Amniotic epithelial cell (primary cell): ENCODE data around the gene ARHGEF2.
"Not testable (repeated sequence)": the region's sequence is repeated elsewhere in the genome, so short reads cannot be mapped to it uniquely, and the experiment has no call there.

Experiments
- DNase-seq: peaks from one replicate; pipeline ENCODE4 v3.0.0-alpha.2; 2010; ENCODE audit warnings: low read depth

Gene ARHGEF2

GRCh38 chr1:155990005-155990739 lies 11.8 kb upstream of the ARHGEF2 start:
- DNase-seq, result no peak

DNA sequence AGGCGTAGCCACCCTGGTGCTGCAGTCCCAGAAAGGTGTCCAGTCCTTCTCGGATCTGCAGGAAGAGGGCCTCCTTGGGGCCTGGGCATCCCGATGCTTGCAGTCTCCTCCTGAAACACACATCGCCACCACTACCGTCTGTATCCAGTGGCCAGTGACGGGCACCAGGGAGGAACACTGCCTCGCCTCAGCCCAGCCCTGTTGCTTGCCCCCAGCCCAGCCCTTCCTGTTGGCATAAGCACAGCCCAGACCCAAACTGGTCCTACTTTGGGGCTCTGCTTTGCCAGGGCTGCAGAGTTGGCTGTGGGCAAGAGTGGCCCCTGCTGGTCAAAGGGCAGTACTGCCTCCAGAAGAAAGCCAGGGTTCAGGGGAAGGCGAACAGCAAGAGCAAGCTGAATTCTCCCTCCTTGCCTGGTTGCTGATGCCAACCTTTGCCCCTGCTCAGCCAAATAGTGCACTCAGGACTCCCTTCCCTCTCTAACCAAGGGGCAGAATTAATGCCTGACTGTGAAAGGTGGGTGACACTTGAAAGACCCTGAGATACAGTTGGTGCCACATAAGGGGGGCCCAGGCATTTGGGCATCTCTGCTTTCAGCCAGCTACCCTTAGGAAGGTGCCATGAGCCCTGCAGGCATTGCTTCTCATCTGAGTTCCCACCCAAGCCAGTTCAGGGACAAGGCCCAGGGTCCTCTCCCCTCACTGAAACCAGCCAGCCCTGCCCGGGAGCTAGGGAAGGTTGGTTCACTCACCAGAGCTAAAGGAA lies 11.1 kb upstream of the ARHGEF2 start:
- peak; percentile 50 for DNase-seq

DNA sequence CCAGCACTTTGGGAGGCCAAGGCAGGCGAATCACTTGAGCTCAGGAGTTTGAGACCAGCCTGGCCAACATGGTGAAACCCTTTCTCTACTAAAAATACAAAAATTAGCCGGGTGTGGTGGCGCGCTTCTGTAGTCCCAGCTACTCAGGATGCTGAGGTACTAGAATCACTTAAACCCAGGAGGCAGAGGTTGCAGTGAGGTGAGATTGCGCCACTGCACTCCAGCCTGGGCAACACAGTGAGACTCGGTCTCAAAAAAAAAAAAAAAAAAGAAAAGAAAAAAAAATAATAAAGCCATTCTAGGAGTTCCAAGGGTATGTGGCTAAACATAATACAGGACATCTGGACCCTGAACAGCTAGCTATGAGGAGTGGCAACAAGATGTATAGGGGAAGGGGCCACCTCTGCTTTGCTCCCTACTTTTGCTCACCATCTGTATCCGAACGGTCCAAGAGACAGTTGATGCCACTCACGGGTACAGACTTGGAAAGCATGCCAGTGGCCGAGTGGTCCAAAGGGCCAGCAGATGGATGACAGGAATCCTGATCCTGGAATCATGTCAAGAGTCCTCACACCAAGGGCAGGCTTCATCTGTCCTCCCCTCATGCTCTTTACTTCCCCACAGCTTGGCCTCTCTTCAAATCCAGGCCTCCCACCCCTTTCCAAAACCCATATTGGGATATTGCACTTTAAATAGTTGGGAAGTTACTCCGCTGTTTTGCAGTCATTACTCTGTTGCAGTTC lies 6.7 kb upstream of the ARHGEF2 start:
- DNase-seq, result not testable (repeated sequence)

DNA sequence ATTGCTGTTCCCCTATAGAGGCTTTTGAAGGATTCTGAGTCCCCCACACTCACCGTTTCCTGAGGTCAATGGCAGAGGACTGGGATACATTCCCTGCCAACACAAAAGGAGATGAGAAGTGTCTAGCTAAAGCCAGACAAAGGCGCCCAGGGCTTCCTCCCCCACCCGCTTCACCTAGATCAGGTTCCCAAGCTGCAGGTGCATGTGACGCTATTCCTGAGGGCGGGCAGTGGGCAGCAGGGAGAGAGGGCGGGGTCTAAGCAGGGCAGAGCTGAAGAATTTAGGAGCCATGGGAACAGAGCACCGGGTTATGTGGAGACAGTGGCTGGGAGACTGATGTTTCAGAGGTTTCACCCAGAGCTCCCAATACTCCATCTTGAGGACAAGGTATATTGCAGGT lies 6.0 kb upstream of the ARHGEF2 start:
- no peak for DNase-seq

DNA sequence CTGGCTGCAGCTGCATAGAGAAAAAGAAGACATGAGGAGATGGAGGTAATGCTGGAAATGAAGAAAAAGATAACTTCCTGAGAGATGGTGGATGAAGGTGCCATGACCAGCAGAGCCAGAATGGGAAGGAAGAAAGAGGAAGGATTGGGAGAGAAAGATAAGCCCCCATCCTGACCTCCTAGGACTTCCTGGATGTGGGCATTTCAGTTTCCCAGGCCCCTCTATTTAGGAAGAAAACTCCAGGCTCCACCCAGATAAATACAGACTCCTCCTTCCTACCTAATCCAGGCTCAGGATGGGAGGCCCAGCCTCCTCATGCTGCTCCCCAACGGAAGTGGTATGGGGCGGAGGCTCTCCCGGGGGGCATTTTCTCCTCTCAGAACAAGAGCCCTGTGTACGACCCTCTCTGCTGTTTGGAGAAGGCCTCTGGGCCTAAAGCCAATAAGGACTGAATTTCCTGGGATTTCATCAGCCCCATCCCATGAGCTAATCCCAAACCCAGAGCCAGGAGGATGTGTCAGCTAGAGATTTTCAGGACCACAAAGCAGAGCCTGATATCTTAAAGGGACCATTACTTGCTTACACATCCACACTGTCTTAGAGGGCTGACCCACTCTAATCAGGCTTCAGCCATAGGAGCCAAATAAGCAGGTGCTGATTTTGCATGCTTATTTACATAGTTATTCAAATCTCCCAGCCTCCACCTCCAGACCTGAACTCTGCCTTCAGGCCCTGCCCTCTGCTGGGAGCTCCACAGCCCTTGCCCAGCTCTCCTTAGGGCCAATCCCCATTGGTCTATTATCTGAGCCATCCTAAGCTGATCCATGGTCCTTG lies 5.1 kb upstream of the ARHGEF2 start:
- peak; percentile 97 for DNase-seq

GRCh38 chr1:155982106-155982505 lies 3.8 kb upstream of the ARHGEF2 start:
- DNase-seq, result no peak

GRCh38 chr1:155981266-155982088 lies 3.1 kb upstream of the ARHGEF2 start:
- DNase-seq, result peak; percentile 99

DNA sequence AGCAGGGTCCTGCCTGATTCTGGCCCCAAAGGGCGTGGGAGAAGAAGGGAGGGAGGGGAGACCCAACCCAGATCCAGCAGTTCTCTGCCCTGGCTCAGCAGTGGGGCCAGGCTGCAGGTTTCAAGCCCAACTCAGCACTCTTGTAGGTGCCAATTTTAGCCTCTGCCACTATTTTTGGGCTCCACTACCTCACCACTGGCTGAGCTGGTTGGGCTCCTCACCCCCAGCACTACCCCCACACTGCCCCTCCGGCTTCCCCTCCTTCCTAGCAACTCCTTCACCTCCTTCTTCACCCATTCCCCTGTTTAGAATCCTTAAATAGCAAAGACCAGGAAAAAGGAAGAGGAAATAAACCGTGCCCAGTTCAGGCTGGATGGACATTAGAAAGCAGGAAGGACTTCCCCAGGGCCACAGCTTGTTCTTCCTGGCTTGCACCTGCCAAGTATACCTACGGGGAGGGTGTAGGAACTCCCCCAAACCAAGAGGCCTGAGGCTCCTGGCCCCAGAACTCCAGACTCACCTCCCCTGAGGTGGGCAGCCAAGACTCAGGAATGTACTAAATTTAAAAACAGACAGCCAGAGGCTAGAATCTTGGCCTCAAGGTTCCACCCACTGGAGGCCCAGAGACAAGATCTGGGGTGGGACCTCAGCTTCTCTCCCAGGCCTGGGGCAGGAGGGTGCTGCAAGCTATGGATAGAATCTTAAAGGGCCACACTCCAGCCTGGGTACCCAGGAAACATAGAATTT lies 1.4 kb upstream of the ARHGEF2 start:
- DNase-seq, result no peak

DNA sequence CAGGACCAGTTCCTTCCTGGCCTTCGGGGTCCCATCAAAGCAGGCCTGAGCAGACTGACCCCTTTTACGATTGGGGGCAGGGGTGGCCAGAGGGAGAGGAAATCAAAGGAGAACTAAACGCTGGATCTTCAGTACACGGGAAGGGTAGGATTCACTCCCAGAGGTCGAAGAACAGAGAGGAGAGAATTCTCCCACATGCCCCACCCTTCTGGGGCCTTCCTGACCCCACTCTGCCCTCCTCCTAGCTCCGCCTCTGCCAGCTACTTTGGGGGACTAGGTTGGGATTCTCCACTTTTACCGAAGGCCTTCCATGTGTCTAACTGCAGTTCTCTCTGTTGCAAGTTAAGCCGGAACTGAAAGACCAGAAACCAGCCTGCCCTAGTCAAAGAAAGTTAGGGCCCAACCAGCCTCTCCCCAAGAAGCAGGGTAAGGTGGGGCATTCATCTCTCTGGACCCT lies 654 bp upstream of the ARHGEF2 start:
- DNase-seq, result peak; percentile 54

GRCh38 chr1:155977690-155978324 lies 540 bp downstream of the ARHGEF2 start:
- DNase-seq, result no peak

- DNase-seq, result no peak
Measured at GRCh38 chr1:155976913-155977689, 1.2 kb downstream of the ARHGEF2 start.

GRCh38 chr1:155976062-155976912 lies 2.1 kb downstream of the ARHGEF2 start:
- DNase-seq, result no peak

DNA sequence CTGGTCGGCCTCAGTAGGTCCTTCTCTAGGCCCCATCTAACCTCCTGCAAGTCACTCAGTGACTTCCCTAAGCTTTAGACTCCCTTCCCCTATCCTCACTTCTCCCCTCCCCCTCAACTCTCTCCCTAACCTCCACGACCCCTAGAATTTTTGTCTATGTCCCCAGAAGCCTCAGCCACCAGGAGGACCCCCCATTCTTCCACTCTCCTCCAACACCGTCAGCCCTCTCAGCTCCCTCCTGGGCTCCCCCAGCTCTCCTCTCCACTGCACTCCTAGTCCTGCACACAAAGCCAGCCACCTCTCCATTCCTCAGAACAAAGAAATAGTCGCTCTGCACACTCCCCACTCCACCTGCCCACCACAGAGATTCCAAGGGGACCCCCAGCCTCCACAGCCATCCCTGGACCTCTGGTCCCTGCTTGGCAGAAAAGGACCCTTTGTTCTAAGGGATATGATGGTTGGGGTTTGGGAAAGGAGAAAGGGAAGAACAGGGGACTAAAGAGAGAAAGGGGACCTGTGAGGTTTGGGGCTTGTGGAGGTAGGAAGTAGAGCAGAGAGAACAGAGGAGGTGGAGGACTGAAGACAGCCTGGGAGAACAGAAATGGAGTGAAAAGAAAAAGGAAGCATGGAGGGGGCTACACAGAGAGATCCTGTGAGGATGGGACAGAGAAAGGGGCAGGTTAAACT lies 2.8 kb downstream of the ARHGEF2 start:
- DNase-seq, result no peak

GRCh38 chr1:155974208-155975115 lies 3.9 kb downstream of the ARHGEF2 start:
- no peak for DNase-seq

GRCh38 chr1:155973723-155974122 lies 4.6 kb downstream of the ARHGEF2 start:
- no peak for DNase-seq
